Measurements from ENCODE around the gene RPAIN.

RPAIN gene

GRCh38 chr17:5413682-5414081 lies 6.3 kb upstream of the RPAIN start:
- DNase-seq (ENCODE audit: extremely low read depth, low read depth): peak; percentile 46
- no peak for TF ChIP-seq CTCF (IDR thresholded peaks at IDR 0.05; ENCODE audit: low read depth, low read length, missing control alignments)
- H3K4me3 ChIP-seq (replicated peaks; ENCODE audit: low read depth, low read length): no peak overlapping the region

GRCh38 chr17:5416901-5417300 lies 3.1 kb upstream of the RPAIN start:
- TF ChIP-seq CTCF (IDR thresholded peaks at IDR 0.05; ENCODE audit: low read depth, low read length, missing control alignments): no peak
- peak overlapping the region; percentile 95 for H3K4me3 ChIP-seq (replicated peaks; ENCODE audit: low read depth, low read length)
- DNase-seq (ENCODE audit: extremely low read depth, low read depth): no peak

GRCh38 chr17:5418858-5419355 lies 1.1 kb upstream of the RPAIN start:
- peak overlapping the region; percentile 95 for H3K4me3 ChIP-seq (replicated peaks; ENCODE audit: low read depth, low read length)
- DNase-seq (ENCODE audit: extremely low read depth, low read depth): no peak
- no peak for TF ChIP-seq CTCF (IDR thresholded peaks at IDR 0.05; ENCODE audit: low read depth, low read length, missing control alignments)

GRCh38 chr17:5419356-5419958 lies 525 bp upstream of the RPAIN start, which contains the start of gene NUP88:
TSS of gene NUP88 (minus strand) at chr17:5419662. CDS start at chr17:5419650, 12 bp downstream.
- DNase-seq (ENCODE audit: extremely low read depth, low read depth): peak; percentile 92
- TF ChIP-seq CTCF (IDR thresholded peaks at IDR 0.05; ENCODE audit: low read depth, low read length, missing control alignments): no peak
- H3K4me3 ChIP-seq (replicated peaks; ENCODE audit: low read depth, low read length): peak within 1 kb of the TSS; percentile 95

GRCh38 chr17:5422505-5422904 lies 2.5 kb downstream of the RPAIN start:
- no peak for DNase-seq (ENCODE audit: extremely low read depth, low read depth)
- TF ChIP-seq CTCF (IDR thresholded peaks at IDR 0.05; ENCODE audit: low read depth, low read length, missing control alignments): no peak
- no peak overlapping the region for H3K4me3 ChIP-seq (replicated peaks; ENCODE audit: low read depth, low read length)

- no peak for DNase-seq (ENCODE audit: extremely low read depth, low read depth)
- no peak overlapping the region for H3K4me3 ChIP-seq (replicated peaks; ENCODE audit: low read depth, low read length)
- no peak for TF ChIP-seq CTCF (IDR thresholded peaks at IDR 0.05; ENCODE audit: low read depth, low read length, missing control alignments)
Measured at GRCh38 chr17:5424909-5425308, 4.9 kb downstream of the RPAIN start.

- TF ChIP-seq CTCF (IDR thresholded peaks at IDR 0.05; ENCODE audit: low read depth, low read length, missing control alignments): no peak
- DNase-seq (ENCODE audit: extremely low read depth, low read depth): no peak
- H3K4me3 ChIP-seq (replicated peaks; ENCODE audit: low read depth, low read length): no peak overlapping the region
Measured at GRCh38 chr17:5425826-5426225, 5.8 kb downstream of the RPAIN start.
